K562 (cell line): Measurements from ENCODE around the gene TEPSIN. TPM values are rescaled to one million over a fixed set of nuclear protein-coding genes. Genes with fewer than 3 reads are reported as not detected.

Experiments
- GTF2F1 ChIP-seq: IDR thresholded peaks from 2 replicates; pipeline ENCODE4 v1.6.1; 2011; ENCODE audit warnings: low read depth, low read length, improper control_type of control experiment
- HDAC3 ChIP-seq: fragments of 450-650 bp; IDR thresholded peaks from 2 replicates; pipeline ENCODE4 v1.6.1; 2018; ENCODE audit warnings: borderline replicate concordance, mild to moderate bottlenecking, moderate library complexity; ENCODE audit not compliant: partially characterized antibody
- HIVEP1 ChIP-seq: fragments of 250-450 bp; sonication (Bioruptor Pico); IDR thresholded peaks from 2 replicates; pipeline ENCODE4 v1.4.0; 2020; ENCODE audit warnings: mild to moderate bottlenecking
- ZNF324 ChIP-seq: fragments of 250-450 bp; sonication (Bioruptor Pico); IDR thresholded peaks from 2 replicates; pipeline ENCODE4 v1.4.0; 2020; ENCODE audit warnings: mild to moderate bottlenecking
- ZNF445 ChIP-seq: fragments of 250-450 bp; sonication (Bioruptor Pico); IDR thresholded peaks from 2 replicates; pipeline ENCODE4 v1.4.0; 2020; ENCODE audit warnings: low read depth, mild to moderate bottlenecking, moderate library complexity
- polyA plus RNA-seq, 8 experiments: library from polyadenylated mRNA; depleted of rRNA in 4 of 8; stranded (reverse) in 5 of 8; unstranded in 3 of 8; fragments of >200 nt; fragmentation: Nextera tagmentation in 2 of 8; fragmentation: Illumina TruSeq in 1 of 8; extraction: Ambion mirVana in 2 of 8; extraction: Trizol in 1 of 8; gene quantifications; 2 replicates each; pipeline versions ENCODE4 v1.2.1 to v1.2.3, GENCODE V29; 2011 to 2014; ENCODE audit warnings: inconsistent platforms in 1 of 8, missing spikeins in 1 of 8
- total RNA-seq, 7 experiments: library from RNA; depleted of rRNA in 6 of 7; stranded (reverse); fragments of >200 nt in 6 of 7; fragmentation: Illumina TruSeq in 2 of 7; extraction: Trizol in 2 of 7; gene quantifications; 2 replicates each; pipeline versions ENCODE4 v1.2.1 to v1.2.3, GENCODE V29; 2011 to 2021; ENCODE audit warnings: low replicate concordance in 1 of 7
- TF ChIP-seq, protein P1 (sequence below): fragments of 450-650 bp; IDR thresholded peaks from 2 replicates; pipeline ENCODE4 v1.6.1; 2016; ENCODE audit warnings: mild to moderate bottlenecking, moderate library complexity
- TF ChIP-seq, protein P2 (sequence below): fragments of 450-650 bp; formaldehyde crosslinking; IDR thresholded peaks from 2 replicates; pipeline ENCODE4 v1.4.0; 2020; ENCODE audit warnings: mild to moderate bottlenecking, moderate library complexity
- TF ChIP-seq, protein P3 (sequence below): sonication (generic); formaldehyde crosslinking; IDR thresholded peaks from 2 replicates; pipeline ENCODE4 v1.8.1; 2023; ENCODE audit warnings: missing genetic modification reagents, mild to moderate bottlenecking, borderline replicate concordance

The TEPSIN gene
- total and polyA plus RNA-seq, 9 of the 15 experiments (the other 6 are each of a cell fraction or from before 2014, with no cell fraction given), result 0.80 to 29.8 (median 5.3) TPM

GRCh38 chr17:81193470-81194224 is 45.2 kb downstream of the TEPSIN start (continued):
- TF ChIP-seq, protein P1, sequence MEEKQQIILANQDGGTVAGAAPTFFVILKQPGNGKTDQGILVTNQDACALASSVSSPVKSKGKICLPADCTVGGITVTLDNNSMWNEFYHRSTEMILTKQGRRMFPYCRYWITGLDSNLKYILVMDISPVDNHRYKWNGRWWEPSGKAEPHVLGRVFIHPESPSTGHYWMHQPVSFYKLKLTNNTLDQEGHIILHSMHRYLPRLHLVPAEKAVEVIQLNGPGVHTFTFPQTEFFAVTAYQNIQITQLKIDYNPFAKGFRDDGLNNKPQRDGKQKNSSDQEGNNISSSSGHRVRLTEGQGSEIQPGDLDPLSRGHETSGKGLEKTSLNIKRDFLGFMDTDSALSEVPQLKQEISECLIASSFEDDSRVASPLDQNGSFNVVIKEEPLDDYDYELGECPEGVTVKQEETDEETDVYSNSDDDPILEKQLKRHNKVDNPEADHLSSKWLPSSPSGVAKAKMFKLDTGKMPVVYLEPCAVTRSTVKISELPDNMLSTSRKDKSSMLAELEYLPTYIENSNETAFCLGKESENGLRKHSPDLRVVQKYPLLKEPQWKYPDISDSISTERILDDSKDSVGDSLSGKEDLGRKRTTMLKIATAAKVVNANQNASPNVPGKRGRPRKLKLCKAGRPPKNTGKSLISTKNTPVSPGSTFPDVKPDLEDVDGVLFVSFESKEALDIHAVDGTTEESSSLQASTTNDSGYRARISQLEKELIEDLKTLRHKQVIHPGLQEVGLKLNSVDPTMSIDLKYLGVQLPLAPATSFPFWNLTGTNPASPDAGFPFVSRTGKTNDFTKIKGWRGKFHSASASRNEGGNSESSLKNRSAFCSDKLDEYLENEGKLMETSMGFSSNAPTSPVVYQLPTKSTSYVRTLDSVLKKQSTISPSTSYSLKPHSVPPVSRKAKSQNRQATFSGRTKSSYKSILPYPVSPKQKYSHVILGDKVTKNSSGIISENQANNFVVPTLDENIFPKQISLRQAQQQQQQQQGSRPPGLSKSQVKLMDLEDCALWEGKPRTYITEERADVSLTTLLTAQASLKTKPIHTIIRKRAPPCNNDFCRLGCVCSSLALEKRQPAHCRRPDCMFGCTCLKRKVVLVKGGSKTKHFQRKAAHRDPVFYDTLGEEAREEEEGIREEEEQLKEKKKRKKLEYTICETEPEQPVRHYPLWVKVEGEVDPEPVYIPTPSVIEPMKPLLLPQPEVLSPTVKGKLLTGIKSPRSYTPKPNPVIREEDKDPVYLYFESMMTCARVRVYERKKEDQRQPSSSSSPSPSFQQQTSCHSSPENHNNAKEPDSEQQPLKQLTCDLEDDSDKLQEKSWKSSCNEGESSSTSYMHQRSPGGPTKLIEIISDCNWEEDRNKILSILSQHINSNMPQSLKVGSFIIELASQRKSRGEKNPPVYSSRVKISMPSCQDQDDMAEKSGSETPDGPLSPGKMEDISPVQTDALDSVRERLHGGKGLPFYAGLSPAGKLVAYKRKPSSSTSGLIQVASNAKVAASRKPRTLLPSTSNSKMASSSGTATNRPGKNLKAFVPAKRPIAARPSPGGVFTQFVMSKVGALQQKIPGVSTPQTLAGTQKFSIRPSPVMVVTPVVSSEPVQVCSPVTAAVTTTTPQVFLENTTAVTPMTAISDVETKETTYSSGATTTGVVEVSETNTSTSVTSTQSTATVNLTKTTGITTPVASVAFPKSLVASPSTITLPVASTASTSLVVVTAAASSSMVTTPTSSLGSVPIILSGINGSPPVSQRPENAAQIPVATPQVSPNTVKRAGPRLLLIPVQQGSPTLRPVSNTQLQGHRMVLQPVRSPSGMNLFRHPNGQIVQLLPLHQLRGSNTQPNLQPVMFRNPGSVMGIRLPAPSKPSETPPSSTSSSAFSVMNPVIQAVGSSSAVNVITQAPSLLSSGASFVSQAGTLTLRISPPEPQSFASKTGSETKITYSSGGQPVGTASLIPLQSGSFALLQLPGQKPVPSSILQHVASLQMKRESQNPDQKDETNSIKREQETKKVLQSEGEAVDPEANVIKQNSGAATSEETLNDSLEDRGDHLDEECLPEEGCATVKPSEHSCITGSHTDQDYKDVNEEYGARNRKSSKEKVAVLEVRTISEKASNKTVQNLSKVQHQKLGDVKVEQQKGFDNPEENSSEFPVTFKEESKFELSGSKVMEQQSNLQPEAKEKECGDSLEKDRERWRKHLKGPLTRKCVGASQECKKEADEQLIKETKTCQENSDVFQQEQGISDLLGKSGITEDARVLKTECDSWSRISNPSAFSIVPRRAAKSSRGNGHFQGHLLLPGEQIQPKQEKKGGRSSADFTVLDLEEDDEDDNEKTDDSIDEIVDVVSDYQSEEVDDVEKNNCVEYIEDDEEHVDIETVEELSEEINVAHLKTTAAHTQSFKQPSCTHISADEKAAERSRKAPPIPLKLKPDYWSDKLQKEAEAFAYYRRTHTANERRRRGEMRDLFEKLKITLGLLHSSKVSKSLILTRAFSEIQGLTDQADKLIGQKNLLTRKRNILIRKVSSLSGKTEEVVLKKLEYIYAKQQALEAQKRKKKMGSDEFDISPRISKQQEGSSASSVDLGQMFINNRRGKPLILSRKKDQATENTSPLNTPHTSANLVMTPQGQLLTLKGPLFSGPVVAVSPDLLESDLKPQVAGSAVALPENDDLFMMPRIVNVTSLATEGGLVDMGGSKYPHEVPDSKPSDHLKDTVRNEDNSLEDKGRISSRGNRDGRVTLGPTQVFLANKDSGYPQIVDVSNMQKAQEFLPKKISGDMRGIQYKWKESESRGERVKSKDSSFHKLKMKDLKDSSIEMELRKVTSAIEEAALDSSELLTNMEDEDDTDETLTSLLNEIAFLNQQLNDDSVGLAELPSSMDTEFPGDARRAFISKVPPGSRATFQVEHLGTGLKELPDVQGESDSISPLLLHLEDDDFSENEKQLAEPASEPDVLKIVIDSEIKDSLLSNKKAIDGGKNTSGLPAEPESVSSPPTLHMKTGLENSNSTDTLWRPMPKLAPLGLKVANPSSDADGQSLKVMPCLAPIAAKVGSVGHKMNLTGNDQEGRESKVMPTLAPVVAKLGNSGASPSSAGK, result peak; percentile 90
- TF ChIP-seq GTF2F1, result no peak
- TF ChIP-seq, protein P2, sequence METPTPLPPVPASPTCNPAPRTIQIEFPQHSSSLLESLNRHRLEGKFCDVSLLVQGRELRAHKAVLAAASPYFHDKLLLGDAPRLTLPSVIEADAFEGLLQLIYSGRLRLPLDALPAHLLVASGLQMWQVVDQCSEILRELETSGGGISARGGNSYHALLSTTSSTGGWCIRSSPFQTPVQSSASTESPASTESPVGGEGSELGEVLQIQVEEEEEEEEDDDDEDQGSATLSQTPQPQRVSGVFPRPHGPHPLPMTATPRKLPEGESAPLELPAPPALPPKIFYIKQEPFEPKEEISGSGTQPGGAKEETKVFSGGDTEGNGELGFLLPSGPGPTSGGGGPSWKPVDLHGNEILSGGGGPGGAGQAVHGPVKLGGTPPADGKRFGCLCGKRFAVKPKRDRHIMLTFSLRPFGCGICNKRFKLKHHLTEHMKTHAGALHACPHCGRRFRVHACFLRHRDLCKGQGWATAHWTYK (CRISPR knock-in tag), result peak; percentile 77; the same call in 1 of the 2 replicates
- no peak for TF ChIP-seq ZNF324 (CRISPR knock-in tag)
- TF ChIP-seq ZNF445 (CRISPR knock-in tag), result no peak
- TF ChIP-seq HIVEP1 (CRISPR knock-in tag), result no peak
- TF ChIP-seq, protein P3, sequence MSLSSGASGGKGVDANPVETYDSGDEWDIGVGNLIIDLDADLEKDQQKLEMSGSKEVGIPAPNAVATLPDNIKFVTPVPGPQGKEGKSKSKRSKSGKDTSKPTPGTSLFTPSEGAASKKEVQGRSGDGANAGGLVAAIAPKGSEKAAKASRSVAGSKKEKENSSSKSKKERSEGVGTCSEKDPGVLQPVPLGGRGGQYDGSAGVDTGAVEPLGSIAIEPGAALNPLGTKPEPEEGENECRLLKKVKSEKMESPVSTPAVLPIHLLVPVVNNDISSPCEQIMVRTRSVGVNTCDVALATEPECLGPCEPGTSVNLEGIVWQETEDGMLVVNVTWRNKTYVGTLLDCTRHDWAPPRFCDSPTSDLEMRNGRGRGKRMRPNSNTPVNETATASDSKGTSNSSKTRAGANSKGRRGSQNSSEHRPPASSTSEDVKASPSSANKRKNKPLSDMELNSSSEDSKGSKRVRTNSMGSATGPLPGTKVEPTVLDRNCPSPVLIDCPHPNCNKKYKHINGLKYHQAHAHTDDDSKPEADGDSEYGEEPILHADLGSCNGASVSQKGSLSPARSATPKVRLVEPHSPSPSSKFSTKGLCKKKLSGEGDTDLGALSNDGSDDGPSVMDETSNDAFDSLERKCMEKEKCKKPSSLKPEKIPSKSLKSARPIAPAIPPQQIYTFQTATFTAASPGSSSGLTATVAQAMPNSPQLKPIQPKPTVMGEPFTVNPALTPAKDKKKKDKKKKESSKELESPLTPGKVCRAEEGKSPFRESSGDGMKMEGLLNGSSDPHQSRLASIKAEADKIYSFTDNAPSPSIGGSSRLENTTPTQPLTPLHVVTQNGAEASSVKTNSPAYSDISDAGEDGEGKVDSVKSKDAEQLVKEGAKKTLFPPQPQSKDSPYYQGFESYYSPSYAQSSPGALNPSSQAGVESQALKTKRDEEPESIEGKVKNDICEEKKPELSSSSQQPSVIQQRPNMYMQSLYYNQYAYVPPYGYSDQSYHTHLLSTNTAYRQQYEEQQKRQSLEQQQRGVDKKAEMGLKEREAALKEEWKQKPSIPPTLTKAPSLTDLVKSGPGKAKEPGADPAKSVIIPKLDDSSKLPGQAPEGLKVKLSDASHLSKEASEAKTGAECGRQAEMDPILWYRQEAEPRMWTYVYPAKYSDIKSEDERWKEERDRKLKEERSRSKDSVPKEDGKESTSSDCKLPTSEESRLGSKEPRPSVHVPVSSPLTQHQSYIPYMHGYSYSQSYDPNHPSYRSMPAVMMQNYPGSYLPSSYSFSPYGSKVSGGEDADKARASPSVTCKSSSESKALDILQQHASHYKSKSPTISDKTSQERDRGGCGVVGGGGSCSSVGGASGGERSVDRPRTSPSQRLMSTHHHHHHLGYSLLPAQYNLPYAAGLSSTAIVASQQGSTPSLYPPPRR (CRISPR knock-in tag), result no peak
- no peak for TF ChIP-seq HDAC3
